GM21423 (cell line): Measurements from ENCODE around the gene PSMF1.
"Not testable (repeated sequence)": the region's sequence is repeated elsewhere in the genome, so short reads cannot be mapped to it uniquely, and the experiment has no call there.

Experiments used
- ATAC-seq: cut with Tn5 transposase; IDR thresholded peaks from one replicate; pipeline ENCODE4 v1.9.1; 2021; ENCODE audit warnings: mild to moderate bottlenecking, moderate library complexity; ENCODE audit not compliant: unreplicated experiment

The PSMF1 gene

GRCh38 chr20:1122388-1123315 lies 4.2 kb downstream of the PSMF1 start:
- ATAC-seq, result no peak

- ATAC-seq, result no peak
Observed at GRCh38 chr20:1123666-1124065, 5.3 kb downstream of the PSMF1 start.

- ATAC-seq, result no peak
Observed at GRCh38 chr20:1124421-1124820, 6.0 kb downstream of the PSMF1 start.

GRCh38 chr20:1125277-1125676 lies 6.9 kb downstream of the PSMF1 start:
- no peak for ATAC-seq

- no peak for ATAC-seq
Observed at GRCh38 chr20:1127840-1128239, 9.4 kb downstream of the PSMF1 start.

- no peak for ATAC-seq
Observed at GRCh38 chr20:1130058-1130694, 11.8 kb downstream of the PSMF1 start.

GRCh38 chr20:1130847-1131246 lies 12.4 kb downstream of the PSMF1 start:
- no peak for ATAC-seq

GRCh38 chr20:1131354-1131753 lies 13.0 kb downstream of the PSMF1 start:
- no peak for ATAC-seq

GRCh38 chr20:1134355-1134754 lies 16.0 kb downstream of the PSMF1 start:
- ATAC-seq, result no peak

- ATAC-seq, result no peak
Observed at GRCh38 chr20:1134836-1135235, 16.4 kb downstream of the PSMF1 start.

GRCh38 chr20:1137236-1137635 lies 18.8 kb downstream of the PSMF1 start:
- no peak for ATAC-seq

GRCh38 chr20:1144401-1145172 lies 26.2 kb downstream of the PSMF1 start:
- no peak for ATAC-seq

GRCh38 chr20:1146957-1147356 lies 28.6 kb downstream of the PSMF1 start:
- no peak for ATAC-seq

- not testable (repeated sequence) for ATAC-seq
Observed at GRCh38 chr20:1149812-1150211, 31.4 kb downstream of the PSMF1 start.

- ATAC-seq, result no peak
Observed at GRCh38 chr20:1150218-1150617, 31.8 kb downstream of the PSMF1 start.

- ATAC-seq, result no peak
Observed at GRCh38 chr20:1150968-1151367, 32.6 kb downstream of the PSMF1 start.

- ATAC-seq, result no peak
Observed at GRCh38 chr20:1154226-1154625, 35.8 kb downstream of the PSMF1 start.

GRCh38 chr20:1154691-1155090 lies 36.3 kb downstream of the PSMF1 start:
- ATAC-seq, result no peak

GRCh38 chr20:1155342-1155741 lies 36.9 kb downstream of the PSMF1 start:
- ATAC-seq, result no peak

GRCh38 chr20:1160496-1160895 lies 42.1 kb downstream of the PSMF1 start:
- no peak for ATAC-seq

GRCh38 chr20:1160991-1161390 lies 42.6 kb downstream of the PSMF1 start:
- no peak for ATAC-seq
